Putamen (tissue), 1 donor: Measurements from ENCODE around the gene PI4KA.

Experiments used
- DNase-seq: peaks from one replicate; pipeline ENCODE4 v3.0.0-alpha.2; 2016; ENCODE audit warnings: low spot score

The PI4KA gene

GRCh38 chr22:20815477-20816050 lies 43.0 kb downstream of the PI4KA start:
- DNase-seq, result no peak

GRCh38 chr22:20814221-20814808 lies 44.3 kb downstream of the PI4KA start:
- DNase-seq, result no peak

GRCh38 chr22:20813056-20813455 lies 45.6 kb downstream of the PI4KA start:
- DNase-seq, result no peak

GRCh38 chr22:20811971-20812660 lies 46.5 kb downstream of the PI4KA start:
- no peak for DNase-seq

GRCh38 chr22:20811171-20811570 lies 47.4 kb downstream of the PI4KA start:
- no peak for DNase-seq

GRCh38 chr22:20810645-20811044 lies 48.0 kb downstream of the PI4KA start:
- DNase-seq, result no peak

- DNase-seq, result no peak
These were observed 48.9 kb downstream of the PI4KA start for GRCh38 chr22:20809538-20810185.

- no peak for DNase-seq
These were observed 49.8 kb downstream of the PI4KA start for GRCh38 chr22:20808844-20809243.

GRCh38 chr22:20807315-20807752 lies 51.3 kb downstream of the PI4KA start:
- DNase-seq, result no peak

GRCh38 chr22:20805972-20806471 lies 52.6 kb downstream of the PI4KA start:
- no peak for DNase-seq

GRCh38 chr22:20804650-20805049 lies 54.0 kb downstream of the PI4KA start:
- DNase-seq, result no peak

GRCh38 chr22:20803696-20804324 lies 54.8 kb downstream of the PI4KA start:
- no peak for DNase-seq

- no peak for DNase-seq
These were observed 55.6 kb downstream of the PI4KA start for GRCh38 chr22:20802922-20803553.

- DNase-seq, result no peak
These were observed 56.2 kb downstream of the PI4KA start for GRCh38 chr22:20802452-20802851.

GRCh38 chr22:20799449-20799848 lies 59.2 kb downstream of the PI4KA start:
- DNase-seq, result no peak

- no peak for DNase-seq
These were observed 59.6 kb downstream of the PI4KA start for GRCh38 chr22:20798974-20799373.

GRCh38 chr22:20798218-20798617 lies 60.4 kb downstream of the PI4KA start:
- DNase-seq, result no peak

GRCh38 chr22:20796731-20797130 lies 61.9 kb downstream of the PI4KA start:
- DNase-seq, result no peak

- no peak for DNase-seq
These were observed 63.8 kb downstream of the PI4KA start for GRCh38 chr22:20794650-20795413.

- no peak for DNase-seq
These were observed 64.6 kb downstream of the PI4KA start for GRCh38 chr22:20793748-20794649.
